ENCODE data around the gene TAB2.

The TAB2 gene

GRCh38 chr6:149419696-149420404, 102.3 kb downstream of the TAB2 start:
- H3K27me3 ChIP-seq (replicated peaks) = no peaks in the 10 kb centered on the region
- H3K36me3 ChIP-seq (replicated peaks) = no peaks in the 10 kb centered on the region
- no peak overlapping the region for H3K27ac ChIP-seq
- TF ChIP-seq CTCF (IDR thresholded peaks at IDR 0.05; ENCODE audit: low read depth, low read length, missing control alignments) = no peak
- DNase-seq = no peak
- H3K4me3 ChIP-seq (ENCODE audit: low read depth, low read length) = no peak overlapping the region
- in situ Hi-C loops (cut with HindIII; ENCODE audit: low pct_ligation_motif_present, low sequenced_read_pairs) = loop anchor here (25.0 kb wide), 1 partner anchor 333 kb away; no protein-coding TSS in a partner anchor

GRCh38 chr6:149421132-149421531, 103.6 kb downstream of the TAB2 start:
- Histone ChIP-seq H3K4me3 (ENCODE audit: low read depth, low read length) (no peak overlapping the region), H3K27ac (no peak overlapping the region), H3K36me3 (replicated peaks) (no peaks in the 10 kb centered on the region), H3K27me3 (replicated peaks) (no peaks in the 10 kb centered on the region)
- no peak for TF ChIP-seq CTCF (IDR thresholded peaks at IDR 0.05; ENCODE audit: low read depth, low read length, missing control alignments)
- in situ Hi-C loops (cut with HindIII; ENCODE audit: low pct_ligation_motif_present, low sequenced_read_pairs) = loop anchor here (25.0 kb wide), 1 partner anchor 334 kb away; no protein-coding TSS in a partner anchor
- DNase-seq = no peak

- Histone ChIP-seq H3K36me3 (replicated peaks) (no peaks in the 10 kb centered on the region), H3K4me3 (ENCODE audit: low read depth, low read length) (no peak overlapping the region), H3K27ac (no peak overlapping the region), H3K27me3 (replicated peaks) (no peaks in the 10 kb centered on the region)
- DNase-seq = no peak
- in situ Hi-C loops (cut with HindIII; ENCODE audit: low pct_ligation_motif_present, low sequenced_read_pairs) = loop anchor here (25.0 kb wide), 1 partner anchor 335 kb away; no protein-coding TSS in a partner anchor
- TF ChIP-seq CTCF (IDR thresholded peaks at IDR 0.05; ENCODE audit: low read depth, low read length, missing control alignments) = no peak
These were observed 105.1 kb downstream of the TAB2 start for GRCh38 chr6:149422581-149422980.

GRCh38 chr6:149423964-149424440, 106.5 kb downstream of the TAB2 start:
- no peak for TF ChIP-seq CTCF (IDR thresholded peaks at IDR 0.05; ENCODE audit: low read depth, low read length, missing control alignments)
- Histone ChIP-seq H3K27ac (no peak overlapping the region), H3K27me3 (replicated peaks) (no peaks in the 10 kb centered on the region), H3K4me3 (ENCODE audit: low read depth, low read length) (no peak overlapping the region), H3K36me3 (replicated peaks) (no peaks in the 10 kb centered on the region)
- no peak for DNase-seq
- in situ Hi-C loops (cut with HindIII; ENCODE audit: low pct_ligation_motif_present, low sequenced_read_pairs) = loop anchor here (25.0 kb wide), 1 partner anchor 337 kb away; no protein-coding TSS in a partner anchor

- Histone ChIP-seq H3K27ac (no peak overlapping the region), H3K27me3 (replicated peaks) (no peaks in the 10 kb centered on the region), H3K4me3 (ENCODE audit: low read depth, low read length) (no peak overlapping the region), H3K36me3 (replicated peaks) (no peaks in the 10 kb centered on the region)
- in situ Hi-C loops (cut with HindIII; ENCODE audit: low pct_ligation_motif_present, low sequenced_read_pairs) = no loop called here
- TF ChIP-seq CTCF (IDR thresholded peaks at IDR 0.05; ENCODE audit: low read depth, low read length, missing control alignments) = no peak
- DNase-seq = no peak
These were observed 107.7 kb downstream of the TAB2 start for GRCh38 chr6:149425224-149425623.
